HepG2 (cell line): ENCODE data around the gene COL26A1. TPM values are rescaled to one million over a fixed set of nuclear protein-coding genes. Genes with fewer than 3 reads are reported as not detected.

ENCODE experiments used
- CC2D1A ChIP-seq: sonication (generic); formaldehyde crosslinking; IDR thresholded peaks from 2 replicates; pipeline ENCODE4 v1.8.1; 2023; ENCODE audit warnings: mild to moderate bottlenecking, missing genetic modification reagents
- CENPT ChIP-seq: sonication (generic); formaldehyde crosslinking; IDR thresholded peaks from 2 replicates; pipeline ENCODE4 v1.8.0; 2022; ENCODE audit warnings: low read depth, mild to moderate bottlenecking, moderate library complexity, missing genetic modification reagents
- EZH2 ChIP-seq: conservative IDR thresholded peaks from 2 replicates; pipeline ENCODE4 v1.6.1; 2012; ENCODE audit warnings: mild to moderate bottlenecking, low read depth, low read length, moderate library complexity
- FOXA3 ChIP-seq: IDR thresholded peaks from 2 replicates; pipeline ENCODE4 v1.6.1; 2016; ENCODE audit warnings: missing genetic modification reagents, missing compliant biosample characterization
- FOXO4 ChIP-seq: sonication (generic); formaldehyde crosslinking; conservative IDR thresholded peaks from 2 replicates; pipeline ENCODE4 v1.8.1; 2023; ENCODE audit warnings: missing genetic modification reagents
- GRHL1 ChIP-seq: sonication (generic); formaldehyde crosslinking; conservative IDR thresholded peaks from 2 replicates; pipeline ENCODE4 v1.8.0; 2022; ENCODE audit warnings: missing genetic modification reagents
- HOXD1 ChIP-seq: sonication (generic); formaldehyde crosslinking; IDR thresholded peaks from 2 replicates; pipeline ENCODE4 v1.5.0; 2020; ENCODE audit warnings: missing genetic modification reagents
- MAFG ChIP-seq: sonication (generic); formaldehyde crosslinking; IDR thresholded peaks from 2 replicates; pipeline ENCODE4 v1.5.1; 2020; ENCODE audit warnings: mild to moderate bottlenecking, missing genetic modification reagents
- MTERF4 ChIP-seq: sonication (generic); formaldehyde crosslinking; IDR thresholded peaks from 2 replicates; pipeline ENCODE4 v1.8.0; 2023; ENCODE audit warnings: mild to moderate bottlenecking, missing genetic modification reagents
- POGZ ChIP-seq: sonication (generic); formaldehyde crosslinking; IDR thresholded peaks from 2 replicates; pipeline ENCODE4 v1.4.0; 2020; ENCODE audit warnings: mild to moderate bottlenecking, missing genetic modification reagents
- RNF219 ChIP-seq: sonication (generic); formaldehyde crosslinking; IDR thresholded peaks from 2 replicates; pipeline ENCODE4 v1.5.0; 2020; ENCODE audit warnings: mild to moderate bottlenecking, missing genetic modification reagents
- SP4 ChIP-seq: sonication (generic); formaldehyde crosslinking; IDR thresholded peaks from 2 replicates; pipeline ENCODE4 v1.8.1; 2023; ENCODE audit warnings: mild to moderate bottlenecking, missing genetic modification reagents
- ZFP90 ChIP-seq: sonication (generic); formaldehyde crosslinking; IDR thresholded peaks from 2 replicates; pipeline ENCODE4 v1.8.0; 2022; ENCODE audit warnings: missing genetic modification reagents, mild to moderate bottlenecking, inconsistent platforms, borderline replicate concordance
- ZNF407 ChIP-seq: sonication (generic); formaldehyde crosslinking; IDR thresholded peaks from one replicate; pipeline ENCODE4 v1.5.1; 2020; ENCODE audit warnings: mild to moderate bottlenecking, missing genetic modification reagents; ENCODE audit errors: not compliant biosample characterization
- ZNF670 ChIP-seq: sonication (generic); formaldehyde crosslinking; IDR thresholded peaks from 2 replicates; pipeline ENCODE4 v1.8.0; 2022; ENCODE audit warnings: mild to moderate bottlenecking, missing genetic modification reagents, borderline replicate concordance
- ZNF883 ChIP-seq: sonication (generic); formaldehyde crosslinking; IDR thresholded peaks from 2 replicates; pipeline ENCODE4 v1.5.1; 2020; ENCODE audit warnings: mild to moderate bottlenecking, missing genetic modification reagents; ENCODE audit errors: not compliant biosample characterization
- polyA plus RNA-seq, 8 experiments: library from polyadenylated mRNA; depleted of rRNA in 3 of 8; stranded (reverse) in 7 of 8; unstranded in 1 of 8; fragments of >200 nt; fragmentation: Illumina TruSeq in 4 of 8; extraction: Trizol in 4 of 8; gene quantifications; 2 replicates each; pipeline versions ENCODE4 v1.2.1 to v1.2.3, GENCODE V29; 2011 to 2016; ENCODE audit warnings: low read depth in 4 of 8, missing spikeins in 1 of 8, mixed read lengths in 1 of 8; ENCODE audit not compliant: insufficient read depth in 1 of 8
- total RNA-seq, 5 experiments: library from RNA; depleted of rRNA; stranded (reverse); fragments of >200 nt; fragmentation: Illumina TruSeq; extraction: Trizol; gene quantifications; 2 replicates each; pipeline ENCODE4 v1.2.3, GENCODE V29; 2016; ENCODE audit warnings: low read depth in 1 of 5

The COL26A1 gene
- total and polyA plus RNA-seq, 2 of the 13 experiments (the other 11 are each of a cell fraction or from before 2014, with no cell fraction given) = 7.8 to 9.2 TPM

GRCh38 chr7:101390901-101391301 is 28.2 kb downstream of the COL26A1 start (continued):
- TF ChIP-seq MAFG (CRISPR knock-in tag) = no peak
- TF ChIP-seq ZFP90 (CRISPR knock-in tag) = no peak
- TF ChIP-seq CC2D1A = no peak
- no peak for TF ChIP-seq ZNF407 (CRISPR knock-in tag)
- TF ChIP-seq GRHL1 = no peak
- no peak for TF ChIP-seq RNF219 (CRISPR knock-in tag)
- TF ChIP-seq HOXD1 (CRISPR knock-in tag) = no peak
- peak; percentile 74 for TF ChIP-seq FOXA3
- no peak for TF ChIP-seq ZNF883
- TF ChIP-seq FOXO4 (CRISPR knock-in tag) = no peak
- no peak for TF ChIP-seq CENPT
- no peak for TF ChIP-seq ZNF670 (CRISPR knock-in tag)
- no peak for TF ChIP-seq MTERF4
- TF ChIP-seq POGZ (CRISPR knock-in tag) = peak; percentile 68
- no peak for TF ChIP-seq EZH2
- no peak for TF ChIP-seq SP4 (CRISPR knock-in tag)
